Occipital lobe (tissue), 2 donors: ENCODE results near the gene LYRM4. TPM values are rescaled to one million over a fixed set of nuclear protein-coding genes. Genes with fewer than 3 reads are reported as not detected.
"Not testable (repeated sequence)": the region's sequence is repeated elsewhere in the genome, so short reads cannot be mapped to it uniquely, and the experiment has no call there.

Source experiments
- DNase-seq: peaks from one replicate; lab custom pipeline; 2025; lab: John Stamatoyannopoulos, UW
- total RNA-seq: library from RNA; depleted of rRNA; stranded (reverse); fragments of >200 nt; gene quantifications from one replicate; pipeline ENCODE4 v1.2.3, GENCODE V29; 2014

Gene LYRM4
- total RNA-seq, 1 donor from 2014 or later = 16.2 TPM

DNA sequence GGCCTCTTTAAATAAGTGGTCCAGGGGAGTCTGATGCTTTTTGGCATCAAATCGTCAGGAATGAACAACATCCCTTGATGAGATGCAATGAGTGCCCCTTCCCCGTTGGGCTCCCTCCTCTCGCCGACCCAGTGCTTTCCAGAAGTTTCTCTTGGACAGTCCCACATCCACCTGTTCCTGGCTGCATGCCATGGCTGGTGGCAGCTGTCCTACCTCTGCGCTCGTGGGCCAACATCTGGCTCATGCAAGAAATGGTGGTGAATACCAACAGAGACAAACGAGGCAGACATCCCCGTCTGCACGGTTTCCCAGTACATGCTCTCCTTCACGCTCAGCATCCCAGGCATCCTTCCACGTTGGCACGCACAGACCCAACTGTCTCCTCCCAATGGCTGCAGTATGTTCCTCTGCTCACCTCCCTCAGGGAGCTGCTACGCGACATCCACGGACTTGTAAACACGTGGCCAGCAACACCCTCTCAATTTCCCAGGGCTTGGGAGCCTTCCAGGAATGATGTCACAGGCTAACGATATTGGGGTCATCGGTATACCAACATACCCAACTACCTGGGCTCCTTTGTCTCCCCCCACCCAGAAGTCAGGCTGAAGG lies 138.1 kb downstream of the LYRM4 start:
- DNase-seq = no peak

DNA sequence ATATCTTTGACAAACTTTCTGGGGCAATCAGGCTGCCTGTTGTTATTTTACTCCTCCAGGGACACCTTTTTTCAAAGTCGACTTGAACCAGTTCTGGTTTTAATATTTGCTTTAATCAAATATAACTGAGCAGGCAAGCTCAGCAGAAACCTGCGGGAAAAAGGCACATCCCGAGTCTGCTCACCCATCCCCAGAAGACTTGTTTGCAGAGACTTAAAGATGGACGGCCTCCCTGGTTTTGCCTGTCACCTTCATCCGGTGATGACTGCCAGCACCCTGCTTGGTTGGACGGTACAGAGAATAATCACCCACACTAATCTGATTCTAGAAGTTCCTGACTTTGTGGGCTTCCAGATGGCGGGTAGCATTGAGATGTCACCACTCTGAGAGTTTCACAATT lies 138.8 kb downstream of the LYRM4 start:
- no peak for DNase-seq

DNA sequence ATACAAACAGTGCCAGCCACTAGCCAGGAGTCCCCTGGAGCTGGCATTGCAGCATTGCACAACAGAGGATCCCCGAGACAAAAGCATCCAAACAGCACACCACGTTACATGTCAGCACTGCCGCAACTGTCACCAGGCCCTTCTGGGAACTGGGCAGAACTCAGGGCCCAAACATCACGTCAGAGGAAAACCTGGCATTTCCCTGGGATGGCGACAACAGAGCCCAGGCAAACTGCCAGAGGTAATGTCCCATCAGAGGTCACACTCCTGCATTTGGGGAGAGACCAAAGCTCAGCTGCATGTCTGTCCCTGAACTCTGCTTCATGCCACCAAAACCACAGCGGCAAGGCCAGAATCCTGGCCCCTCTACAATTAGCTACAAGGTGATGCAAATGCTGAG lies 139.3 kb downstream of the LYRM4 start:
- no peak for DNase-seq

DNA sequence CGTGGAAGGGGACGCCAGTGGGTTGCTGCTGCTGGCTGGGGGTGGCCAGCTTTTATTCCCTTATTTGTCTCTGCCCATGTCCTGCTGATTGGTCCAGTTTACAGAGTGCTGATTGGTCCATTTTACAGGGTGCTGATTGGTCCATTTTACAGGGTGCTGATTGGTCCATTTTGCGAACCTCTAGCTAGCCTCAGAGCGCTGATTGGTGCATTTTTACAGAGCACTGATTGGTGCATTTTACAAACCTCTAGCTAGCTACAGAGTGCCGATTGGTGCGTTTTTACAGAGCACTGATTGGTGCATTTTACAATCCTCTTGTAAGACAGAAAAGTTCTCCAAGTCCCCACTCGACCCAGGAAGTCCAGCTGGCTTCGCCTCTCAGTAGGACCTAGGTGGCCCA lies 140.2 kb downstream of the LYRM4 start:
- not testable (repeated sequence) for DNase-seq

DNA sequence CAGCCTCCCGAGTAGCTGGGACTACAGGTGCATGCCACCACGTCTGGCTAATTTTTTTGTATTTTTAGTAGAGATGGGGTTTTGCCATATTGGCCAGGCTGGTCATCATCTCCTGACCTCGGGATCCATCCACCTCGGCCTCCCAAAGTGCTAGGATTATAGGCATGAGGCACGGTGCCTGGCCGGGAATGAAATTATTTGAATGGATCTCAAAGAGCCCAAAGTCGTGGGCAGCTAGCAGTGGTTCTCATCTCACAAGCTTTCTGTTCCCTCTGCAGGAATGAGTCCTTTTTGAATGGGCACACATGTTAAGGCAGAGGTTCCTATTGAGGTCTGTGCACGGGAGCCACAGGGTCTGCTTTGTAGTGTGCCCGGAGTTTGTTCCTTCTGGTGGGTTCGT lies 140.7 kb downstream of the LYRM4 start:
- no peak for DNase-seq

DNA sequence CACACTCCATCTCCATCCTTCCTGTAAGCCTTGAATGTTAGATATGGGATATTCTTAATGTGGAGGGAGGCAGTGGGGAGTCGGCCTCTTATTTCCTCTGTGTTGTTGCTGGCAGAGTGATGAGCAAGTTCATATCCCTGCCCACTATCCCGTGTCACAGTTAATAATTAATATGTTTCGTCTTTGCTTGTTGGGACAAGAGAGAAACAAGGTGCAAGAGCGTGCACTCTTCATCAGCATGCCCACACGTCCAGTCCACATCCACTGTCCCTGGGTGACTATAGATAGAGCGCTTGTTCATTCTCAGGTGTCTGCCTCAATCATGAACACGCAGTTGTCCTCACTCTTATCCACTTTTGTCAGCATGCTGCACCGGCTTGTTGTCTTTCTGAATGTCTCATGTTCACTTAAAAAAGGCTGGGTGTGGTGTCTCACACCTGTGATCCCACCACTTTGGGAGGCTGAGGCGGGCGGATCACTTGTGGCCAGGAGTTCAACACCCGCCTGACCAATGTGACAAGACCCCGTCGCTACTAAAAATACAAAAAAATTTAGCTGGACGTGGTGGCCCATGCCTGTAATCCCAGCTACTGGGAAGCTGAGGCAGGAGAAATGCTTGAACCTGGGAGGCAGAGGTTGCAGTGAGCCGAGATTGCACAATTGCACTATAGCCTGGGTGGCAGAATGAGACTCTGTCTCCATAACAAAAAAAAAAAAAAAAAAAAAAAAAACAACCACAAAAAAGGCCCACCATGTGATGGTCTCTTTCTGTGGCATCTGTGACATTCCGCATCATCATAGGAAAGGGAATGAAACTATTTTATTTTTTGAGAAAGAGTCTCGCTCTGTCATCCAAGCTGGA lies 141.4 kb downstream of the LYRM4 start:
- no peak for DNase-seq

DNA sequence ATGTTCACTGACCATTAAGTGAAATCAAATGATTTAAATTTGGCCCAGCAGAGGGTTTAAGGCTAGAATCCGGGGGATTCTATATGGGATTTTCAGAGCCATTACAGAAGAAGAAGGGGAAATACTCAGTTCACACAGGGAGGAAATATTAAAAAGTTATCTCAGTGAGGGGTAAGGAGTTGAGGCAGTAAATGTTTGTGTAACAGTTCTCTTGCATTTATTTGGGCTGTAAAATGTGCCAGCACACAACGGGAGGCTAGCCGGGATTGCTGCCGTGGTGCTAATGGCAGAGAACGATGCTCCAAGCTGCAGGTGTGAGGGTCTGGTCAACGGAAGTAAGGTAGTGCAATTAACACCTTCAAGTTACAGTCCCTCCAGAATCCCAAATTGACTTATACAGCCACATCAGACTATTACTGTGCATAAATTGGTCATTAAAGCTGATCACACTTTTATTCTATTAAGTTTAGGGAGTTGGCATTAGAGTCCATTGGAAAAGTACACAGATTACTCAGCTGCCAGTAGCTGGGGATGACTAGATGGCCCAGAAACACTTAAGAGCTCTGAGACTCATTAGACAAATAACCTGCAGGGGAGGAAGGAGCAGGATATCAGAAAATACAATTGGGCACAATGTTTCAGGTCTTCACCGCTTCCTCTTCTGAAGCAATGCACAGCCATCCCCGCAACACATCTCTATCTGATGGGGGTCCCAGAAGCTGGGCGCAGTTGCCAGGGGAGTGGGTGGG lies 144.3 kb downstream of the LYRM4 start:
- no peak for DNase-seq

DNA sequence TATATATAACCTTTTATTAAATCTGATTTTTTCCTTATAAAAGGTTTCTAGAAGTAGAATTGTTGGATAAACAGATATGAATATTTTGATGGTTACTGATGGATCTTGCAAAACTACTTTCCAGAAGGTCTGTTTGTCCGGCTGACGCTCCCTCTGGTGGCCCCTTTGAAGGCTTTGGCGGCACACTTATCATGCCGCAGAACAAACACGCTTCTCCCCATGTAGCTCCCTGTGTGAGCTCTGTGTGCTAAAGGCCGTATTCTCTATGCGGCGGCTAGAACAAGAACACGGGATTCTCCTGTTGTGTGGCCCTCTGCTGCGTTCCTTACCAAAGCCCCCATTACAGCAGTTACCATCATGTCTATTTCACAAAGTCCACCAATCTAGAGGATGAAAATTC lies 145.6 kb downstream of the LYRM4 start:
- DNase-seq = no peak

DNA sequence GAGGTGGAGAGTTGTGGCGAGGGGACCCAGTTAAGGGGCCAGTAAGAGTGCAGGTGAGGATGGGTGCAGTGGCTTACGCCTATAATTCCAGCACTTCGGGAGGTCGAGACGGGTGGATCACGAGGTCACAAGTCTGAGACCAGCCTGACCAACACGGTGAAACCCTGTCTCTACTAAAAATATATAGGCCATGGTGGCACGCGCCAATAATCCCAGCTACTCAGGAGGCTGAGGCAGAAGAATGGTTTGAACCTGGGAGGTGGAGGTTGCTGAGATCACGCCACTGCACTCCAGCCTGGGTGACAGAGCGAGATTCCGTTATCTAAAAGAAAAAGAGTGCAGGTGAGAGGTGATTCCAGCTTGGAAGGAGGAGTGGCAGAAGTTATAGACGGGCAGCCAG lies 147.7 kb downstream of the LYRM4 start:
- DNase-seq = no peak

DNA sequence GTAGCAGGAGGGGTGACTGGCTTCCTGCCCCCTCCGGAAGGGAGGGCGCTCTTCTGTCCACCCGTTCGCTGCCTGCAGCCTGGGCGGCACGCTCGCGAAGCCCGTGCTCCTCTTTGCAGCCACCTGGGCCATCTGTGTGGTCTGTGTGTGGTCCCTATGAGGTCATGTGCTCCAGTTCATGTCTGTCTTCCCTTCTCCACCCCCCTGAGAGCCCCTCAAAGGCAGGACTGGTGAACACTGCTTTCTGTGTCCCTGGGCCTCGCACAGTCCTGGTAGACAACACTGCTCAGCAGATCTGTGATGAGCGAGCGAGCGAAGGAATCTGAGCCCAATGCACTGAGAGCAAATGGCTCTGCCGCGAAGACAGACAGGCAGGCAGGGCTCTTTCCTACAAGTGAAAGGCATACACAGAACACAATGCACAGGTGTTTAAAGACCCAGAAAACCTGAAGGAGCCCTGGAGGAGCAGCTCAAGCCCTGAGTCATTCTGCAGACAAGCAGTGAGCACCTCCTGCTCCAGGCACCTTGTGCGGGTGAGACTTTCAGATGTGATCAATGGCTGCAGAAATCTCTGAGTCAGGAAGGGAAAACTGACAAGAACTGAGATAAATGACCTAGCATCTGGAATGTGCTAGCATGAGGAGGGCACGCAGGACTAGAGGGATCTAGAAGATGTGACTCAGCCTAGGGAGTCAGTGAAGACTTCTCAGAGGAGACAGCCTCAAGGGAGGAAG lies 148.5 kb downstream of the LYRM4 start:
- no peak for DNase-seq

DNA sequence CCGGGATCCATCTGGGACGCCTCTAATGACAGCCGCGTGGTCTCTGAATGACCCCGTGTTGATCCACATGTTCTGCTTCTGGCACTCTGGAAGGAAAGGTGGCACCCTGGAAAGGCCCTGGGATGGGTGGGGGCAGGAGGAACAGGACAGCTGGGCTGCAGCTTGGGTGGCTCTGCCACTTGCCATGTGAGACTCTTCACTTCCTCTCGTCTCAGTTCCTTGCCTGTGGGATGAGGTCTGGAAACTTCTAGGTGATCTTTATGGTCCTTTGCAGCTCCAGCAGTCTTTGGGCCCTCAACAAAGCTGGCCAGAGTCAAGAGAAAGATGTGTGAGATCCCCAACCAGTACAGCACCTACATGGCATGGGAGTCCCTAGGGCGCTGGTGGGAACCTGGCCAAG lies 149.1 kb downstream of the LYRM4 start:
- DNase-seq = no peak

DNA sequence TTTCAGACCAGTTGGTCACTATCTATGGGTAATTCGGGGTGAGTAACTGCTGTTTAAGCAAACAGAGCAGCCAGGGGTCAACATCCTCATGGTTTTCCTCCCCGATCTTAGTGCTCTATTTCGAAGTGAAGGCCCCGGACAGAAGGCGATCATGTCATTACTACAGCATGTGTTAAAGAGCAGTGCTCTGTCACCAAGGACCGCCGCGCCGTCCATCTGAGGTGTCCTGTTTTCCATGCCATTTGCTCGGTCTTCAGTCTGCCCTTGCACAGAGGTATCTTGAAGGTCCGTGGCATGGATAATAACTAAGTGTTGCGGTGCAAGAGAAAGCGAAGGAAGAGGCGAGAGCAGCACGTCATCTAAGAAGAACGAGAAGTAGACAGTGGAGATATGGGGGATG lies 150.5 kb downstream of the LYRM4 start:
- DNase-seq = no peak

DNA sequence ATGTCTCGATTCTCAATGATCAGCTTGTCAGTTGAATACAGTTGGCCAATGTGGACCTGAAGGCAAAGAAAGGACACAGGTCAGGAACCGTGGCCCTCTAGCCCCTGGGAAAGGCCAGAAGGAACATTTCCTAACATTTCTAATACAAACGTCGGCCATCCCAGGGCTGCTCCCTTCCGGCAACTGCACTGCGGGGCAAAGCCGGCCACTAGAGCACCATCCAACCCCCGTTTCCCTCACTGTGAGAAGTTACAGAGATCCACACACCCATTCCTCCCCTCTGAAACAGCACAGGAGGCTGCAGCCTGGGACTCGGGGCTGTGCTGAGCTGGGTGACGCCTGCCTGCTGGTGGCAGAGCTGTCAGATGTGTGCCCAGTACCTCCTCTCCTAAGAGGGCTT lies 151.3 kb downstream of the LYRM4 start:
- DNase-seq = no peak

DNA sequence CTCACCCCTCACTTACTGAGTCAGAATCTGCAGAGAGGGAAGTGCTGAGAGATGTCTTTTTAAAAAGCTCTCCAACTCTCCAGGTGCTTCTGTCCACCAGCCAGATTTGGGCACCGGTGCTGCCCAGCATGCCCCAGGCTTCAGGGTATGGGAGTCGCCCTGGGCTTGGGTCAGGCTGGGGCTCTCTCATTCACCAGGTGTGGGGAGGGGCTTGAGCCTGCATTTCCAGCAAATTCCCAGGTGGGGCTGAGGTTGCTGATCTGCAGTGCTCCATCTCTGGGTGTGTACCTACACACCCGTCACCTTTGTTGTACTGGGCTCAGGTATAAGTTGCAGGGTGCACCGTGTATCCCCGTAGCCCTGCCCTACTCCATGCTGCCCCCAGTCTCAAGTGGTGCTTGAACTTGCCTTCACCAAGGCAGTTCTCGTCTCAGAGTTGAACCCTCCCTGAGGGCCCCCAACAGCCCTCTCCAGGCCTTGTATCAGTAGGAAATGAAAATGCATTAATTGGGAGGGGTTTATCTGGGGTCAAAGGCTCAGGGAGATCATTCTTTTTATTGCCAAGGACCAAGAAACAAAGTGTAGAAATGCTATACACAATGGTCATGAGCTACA lies 152.1 kb downstream of the LYRM4 start:
- DNase-seq = no peak

DNA sequence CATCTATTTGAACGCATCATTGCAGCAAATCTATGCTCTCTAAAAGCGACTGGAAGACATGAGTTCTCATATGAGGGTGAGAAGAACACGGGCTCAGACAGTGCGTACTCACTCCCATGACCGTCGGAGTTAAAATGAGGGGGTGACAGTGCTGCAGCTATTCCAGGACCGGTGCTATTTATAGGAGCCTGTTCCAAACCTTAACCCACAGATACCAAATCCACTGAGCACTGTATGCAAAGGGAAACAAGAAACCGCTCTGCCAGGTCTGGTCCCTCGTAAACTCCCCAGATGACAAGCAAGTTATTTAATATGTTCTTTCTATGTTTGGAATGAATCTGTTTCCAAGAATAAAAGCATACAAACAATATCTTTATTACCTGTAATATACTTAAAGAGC lies 152.7 kb downstream of the LYRM4 start:
- DNase-seq = peak; percentile 16

DNA sequence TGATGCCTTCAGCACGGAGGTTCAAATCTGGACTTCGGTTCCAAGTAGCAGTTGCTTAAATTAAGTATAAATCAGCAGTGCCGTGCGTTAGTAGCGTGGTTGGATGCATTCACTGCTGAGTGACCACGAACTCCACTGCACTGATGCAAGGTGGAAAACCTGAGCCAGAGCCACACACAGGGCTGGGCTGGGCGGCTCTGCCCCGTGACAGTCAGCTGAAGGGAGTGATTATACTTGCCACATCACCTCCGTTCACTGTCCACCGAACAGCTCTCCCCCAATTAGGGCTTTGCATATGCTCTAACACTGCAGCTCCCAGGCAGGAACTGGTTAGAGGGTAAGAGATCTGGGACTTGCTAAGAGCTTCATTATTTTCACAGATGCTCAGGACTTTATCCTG lies 153.4 kb downstream of the LYRM4 start:
- no peak for DNase-seq

DNA sequence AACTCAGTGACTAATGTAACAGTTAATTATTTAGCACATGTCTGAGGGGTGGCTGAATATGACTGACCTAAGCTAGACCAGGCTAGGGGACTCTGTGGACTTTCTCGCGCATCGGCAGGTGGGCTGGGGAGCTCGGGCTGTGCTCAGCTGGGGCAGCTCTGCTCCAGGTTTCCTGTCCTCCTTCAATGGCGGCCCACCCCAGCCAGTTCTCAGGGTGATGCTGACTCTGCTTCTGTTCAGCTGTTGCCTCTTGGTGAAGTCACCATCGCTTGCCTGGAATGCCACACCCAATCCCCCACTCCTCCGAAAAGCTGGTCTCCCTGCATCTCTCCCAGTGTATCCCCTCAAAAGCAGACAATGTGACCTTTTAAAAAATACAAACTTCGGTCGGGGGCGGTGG lies 155.6 kb downstream of the LYRM4 start:
- DNase-seq = no peak

DNA sequence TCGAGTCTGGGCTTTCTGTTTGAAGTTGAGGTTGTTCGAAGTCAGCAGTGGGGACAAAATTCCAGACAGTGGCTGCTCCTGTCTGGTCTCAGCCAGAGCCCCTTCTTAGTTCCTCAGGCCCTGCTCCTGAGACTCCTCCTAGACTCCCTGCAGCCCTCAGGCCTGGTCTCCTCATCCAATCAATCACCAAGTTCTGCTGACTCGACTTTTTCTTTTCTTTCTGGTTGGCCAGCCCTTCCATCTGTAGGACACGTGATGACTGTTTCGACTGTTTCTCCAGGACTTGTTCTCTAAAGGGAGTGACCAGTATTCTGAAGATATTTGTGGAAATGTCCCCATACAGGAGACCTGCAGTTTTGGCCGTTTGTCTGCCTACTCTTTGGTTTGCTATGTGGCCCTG lies 156.1 kb downstream of the LYRM4 start:
- DNase-seq = no peak

DNA sequence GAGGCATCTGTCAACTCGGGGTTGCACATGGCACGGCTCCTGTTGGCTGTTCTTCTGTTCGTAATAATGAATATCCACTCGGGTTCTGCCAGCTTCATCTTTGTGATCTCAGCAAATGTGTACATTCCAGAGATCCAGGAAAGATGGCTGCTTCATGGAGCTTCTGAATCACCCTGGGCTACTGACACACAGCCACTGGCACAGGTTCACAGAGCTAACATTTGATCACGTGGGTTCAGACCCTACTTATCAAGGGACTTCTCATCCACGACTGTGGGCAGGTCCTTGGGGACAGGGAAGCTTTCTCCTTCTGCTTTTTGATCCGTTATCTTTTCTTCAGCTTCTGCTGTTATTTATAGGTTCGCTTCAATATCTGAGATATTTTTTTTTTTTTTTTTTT lies 157.5 kb downstream of the LYRM4 start:
- no peak for DNase-seq

DNA sequence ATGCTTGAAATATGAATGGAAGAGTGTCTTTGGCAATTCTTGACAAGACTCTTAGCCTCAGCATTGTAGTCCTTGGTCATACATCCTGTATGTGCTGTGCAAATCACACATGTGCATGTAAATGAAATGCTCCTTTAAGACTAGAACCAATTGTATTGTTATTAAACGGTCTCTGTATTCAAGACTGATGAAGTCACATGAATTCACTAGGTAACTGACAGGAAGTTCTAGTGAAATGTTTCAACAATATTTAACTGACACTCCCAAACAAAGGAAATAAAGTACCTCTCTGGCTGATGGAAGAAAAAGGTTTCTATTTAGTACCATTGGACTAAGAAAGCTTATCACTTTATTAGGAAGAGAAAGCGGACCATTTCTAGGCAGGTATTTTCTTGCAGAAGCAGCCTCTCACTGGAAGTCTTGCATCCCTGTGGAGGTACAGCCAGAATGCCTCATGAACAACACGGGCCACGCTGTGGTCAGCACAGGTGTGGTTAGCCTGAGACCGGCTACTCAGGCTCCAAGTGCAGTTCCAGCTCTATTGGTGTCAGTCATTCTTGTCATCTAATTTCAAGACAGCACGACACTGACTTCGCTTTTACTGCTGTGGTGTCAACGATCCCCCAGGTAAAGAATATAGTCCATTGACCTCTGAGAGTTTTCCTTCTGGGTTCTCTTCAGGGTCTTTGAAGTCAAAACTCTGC lies 158.3 kb downstream of the LYRM4 start:
- DNase-seq = no peak

DNA sequence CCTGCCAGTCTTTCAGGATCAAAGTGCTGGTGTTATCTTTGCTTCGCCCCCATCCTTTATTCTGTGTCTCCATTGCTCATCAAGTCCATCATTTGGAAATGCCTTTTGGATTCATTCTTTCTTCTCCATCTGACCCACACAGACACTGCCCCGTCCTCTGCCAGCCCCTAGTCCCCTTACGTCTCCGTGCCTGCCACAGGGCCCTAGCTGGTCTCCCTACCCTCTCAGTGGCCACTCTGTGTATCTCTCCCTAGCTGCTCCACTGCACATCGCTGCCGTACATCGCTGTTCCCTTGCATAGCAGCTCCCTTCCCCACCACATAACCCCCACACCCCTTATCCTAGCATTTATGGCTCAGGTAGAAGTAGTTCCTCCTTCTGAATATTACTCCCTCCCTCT lies 159.9 kb downstream of the LYRM4 start:
- DNase-seq = no peak
